ENCODE measurements around the gene ASTN2. TPM values are rescaled to one million over a fixed set of nuclear protein-coding genes. Genes with fewer than 3 reads are reported as not detected.
"Not testable (repeated sequence)": the region's sequence is repeated elsewhere in the genome, so short reads cannot be mapped to it uniquely, and the experiment has no call there.

ASTN2 gene
- polyA plus RNA-seq, 1 experiment, result 6.6 TPM

GRCh38 chr9:116464423-116464822 lies 950.4 kb downstream of the ASTN2 start:
- POLR2A ChIA-PET, result no interaction called here
- no peaks in the 10 kb centered on the region for H3K9me3 ChIP-seq (ENCODE audit: control insufficient read depth, insufficient read depth, low read length)
- no peak for TF ChIP-seq CTCF (IDR thresholded peaks at IDR 0.05; ENCODE audit: low read depth, low read length)
- no peak overlapping the region for H3K4me3 ChIP-seq (ENCODE audit: low read depth, low read length)
- CTCF ChIA-PET, result no interaction called here
- H3K27me3 ChIP-seq (ENCODE audit: control insufficient read depth, insufficient read depth, low read length), result no peaks in the 10 kb centered on the region
- no peak overlapping the region for H3K27ac ChIP-seq (ENCODE audit: low read depth, low read length)
- DNase-seq (ENCODE audit: low read depth, low spot score), result no peak

- Histone ChIP-seq H3K27me3 (ENCODE audit: control insufficient read depth, insufficient read depth, low read length) (no peaks in the 10 kb centered on the region), H3K4me3 (ENCODE audit: low read depth, low read length) (no peak overlapping the region), H3K9me3 (ENCODE audit: control insufficient read depth, insufficient read depth, low read length) (no peaks in the 10 kb centered on the region), H3K27ac (ENCODE audit: low read depth, low read length) (no peak overlapping the region)
- CTCF ChIA-PET, result interaction anchor here (1.0 kb wide), 1 partner anchor 10 kb away, joined by 6 read pairs; no protein-coding TSS in a partner anchor
- POLR2A ChIA-PET, result no interaction called here
- TF ChIP-seq CTCF (IDR thresholded peaks at IDR 0.05; ENCODE audit: low read depth, low read length), result no peak
- no peak for DNase-seq (ENCODE audit: low read depth, low spot score)
Measured at GRCh38 chr9:116461632-116462031, 953.2 kb downstream of the ASTN2 start.

GRCh38 chr9:116460026-116460425 lies 954.8 kb downstream of the ASTN2 start:
- Histone ChIP-seq H3K27me3 (ENCODE audit: control insufficient read depth, insufficient read depth, low read length) (no peaks in the 10 kb centered on the region), H3K27ac (ENCODE audit: low read depth, low read length) (no peak overlapping the region), H3K9me3 (ENCODE audit: control insufficient read depth, insufficient read depth, low read length) (no peaks in the 10 kb centered on the region), H3K4me3 (ENCODE audit: low read depth, low read length) (no peak overlapping the region)
- ChIA-PET CTCF (no interaction called here), POLR2A (no interaction called here)
- no peak for DNase-seq (ENCODE audit: low read depth, low spot score)
- no peak for TF ChIP-seq CTCF (IDR thresholded peaks at IDR 0.05; ENCODE audit: low read depth, low read length)

GRCh38 chr9:116459576-116459975 lies 955.3 kb downstream of the ASTN2 start:
- H3K4me3 ChIP-seq (ENCODE audit: low read depth, low read length), result no peak overlapping the region
- no peaks in the 10 kb centered on the region for H3K27me3 ChIP-seq (ENCODE audit: control insufficient read depth, insufficient read depth, low read length)
- no peaks in the 10 kb centered on the region for H3K9me3 ChIP-seq (ENCODE audit: control insufficient read depth, insufficient read depth, low read length)
- no peak for TF ChIP-seq CTCF (IDR thresholded peaks at IDR 0.05; ENCODE audit: low read depth, low read length)
- no peak overlapping the region for H3K27ac ChIP-seq (ENCODE audit: low read depth, low read length)
- ChIA-PET CTCF (no interaction called here), POLR2A (no interaction called here)
- no peak for DNase-seq (ENCODE audit: low read depth, low spot score)

- Histone ChIP-seq H3K27ac (ENCODE audit: low read depth, low read length) (no peak overlapping the region), H3K27me3 (ENCODE audit: control insufficient read depth, insufficient read depth, low read length) (no peaks in the 10 kb centered on the region), H3K9me3 (ENCODE audit: control insufficient read depth, insufficient read depth, low read length) (no peaks in the 10 kb centered on the region), H3K4me3 (ENCODE audit: low read depth, low read length) (no peak overlapping the region)
- ChIA-PET CTCF (no interaction called here), POLR2A (no interaction called here)
- no peak for TF ChIP-seq CTCF (IDR thresholded peaks at IDR 0.05; ENCODE audit: low read depth, low read length)
- no peak for DNase-seq (ENCODE audit: low read depth, low spot score)
Measured at GRCh38 chr9:116456490-116457088, 958.3 kb downstream of the ASTN2 start.

GRCh38 chr9:116454539-116454938 lies 960.3 kb downstream of the ASTN2 start:
- H3K27me3 ChIP-seq (ENCODE audit: control insufficient read depth, insufficient read depth, low read length); H3K9me3 ChIP-seq (ENCODE audit: control insufficient read depth, insufficient read depth, low read length); DNase-seq (ENCODE audit: low read depth, low spot score); H3K27ac ChIP-seq (ENCODE audit: low read depth, low read length); CTCF ChIA-PET; POLR2A ChIA-PET; H3K4me3 ChIP-seq (ENCODE audit: low read depth, low read length): not testable (repeated sequence)

Data from AG04450 (cell line).